ENCODE measurements around the gene WNT7A. TPM values are rescaled to one million over a fixed set of nuclear protein-coding genes. Genes with fewer than 3 reads are reported as not detected.

WNT7A gene
- total and polyA plus RNA-seq, 2 donors (not counting 1 experiment from before 2014, with no cell fraction given) = not detected

DNA sequence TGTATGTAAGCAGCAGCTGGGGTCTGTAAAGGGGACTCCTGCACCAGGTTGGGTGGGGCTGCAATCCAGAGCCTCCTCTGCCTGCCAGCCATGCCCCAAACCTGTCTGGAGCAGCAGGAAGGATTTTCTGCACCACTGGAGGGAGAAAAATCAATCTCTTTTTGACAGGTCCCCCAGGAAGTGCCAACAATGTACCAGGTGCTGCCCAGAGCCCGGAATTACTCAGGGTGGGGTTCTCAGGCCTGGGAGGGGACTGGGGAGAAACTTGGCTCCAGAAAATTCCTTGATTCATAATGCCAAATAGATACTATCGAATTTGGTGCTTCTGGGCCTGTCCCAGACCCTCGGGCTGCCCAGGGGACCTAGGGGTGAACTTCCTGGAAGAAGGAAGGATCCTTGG lies 52.6 kb downstream of the WNT7A start:
- no peak for ATAC-seq (ENCODE audit: low read depth)
- Mint-ChIP-seq H3K27ac (no peak overlapping the region), H3K4me1 (no peaks in the 10 kb centered on the region), H3K9me3 (ENCODE audit: insufficient read depth) (no peaks in the 10 kb centered on the region), H3K4me3 (no peak overlapping the region), H3K27me3 (peaks cover 9% of the 10 kb centered on the region)
- Histone ChIP-seq H4K20me1 (ENCODE audit: control insufficient read depth, insufficient read depth, low read length, poor library complexity, severe bottlenecking) (no peaks in the 10 kb centered on the region), H2AFZ (ENCODE audit: insufficient read depth, low read depth, low read length, poor library complexity, severe bottlenecking) (no peak overlapping the region), H3K36me3 (replicated peaks in 1 of 2; ENCODE audit: control extremely low read depth in 1 of 2, control insufficient read depth in 1 of 2, extremely low read depth in 1 of 2, insufficient read depth in 2 of 2, low read length in 1 of 2) (no peaks in the 10 kb centered on the region), H3K79me2 (ENCODE audit: control insufficient read depth, insufficient read depth, low read length) (no peaks in the 10 kb centered on the region), H3K27me3 (replicated peaks in 1 of 4; ENCODE audit: control extremely low read depth in 1 of 4, control insufficient read depth in 3 of 4, insufficient read depth in 4 of 4, low read length in 3 of 4) (no peaks in the 10 kb centered on the region), H3K9ac (ENCODE audit: low read length) (no peak overlapping the region), H3K4me2 (replicated peaks; ENCODE audit: low read depth, low read length, poor library complexity, severe bottlenecking) (no peak overlapping the region), H3K4me1 (ENCODE audit: control insufficient read depth in 2 of 2, insufficient read depth in 2 of 2, low read length in 2 of 2) (no peaks in the 10 kb centered on the region), H3K27ac (ENCODE audit: low read length in 2 of 2) (no peak overlapping the region), H3K4me3 (ENCODE audit: control extremely low read depth in 1 of 5, extremely low read depth in 1 of 5, insufficient read depth in 1 of 5, low read depth in 2 of 5, low read length in 4 of 5) (no peak overlapping the region), H3K9me3 (ENCODE audit: control extremely low read depth in 1 of 3, control insufficient read depth in 2 of 3, insufficient read depth in 1 of 3, low read length in 2 of 3) (peaks cover 0 to 8% (median 0%) of the 10 kb centered on the region in 3 donors)
- DNase-seq = no peak
- 76% methylated on average over 3 of the region's 3 CpGs for WGBS (ENCODE audit: insufficient coverage)
- no peak for TF ChIP-seq EZH2 (IDR thresholded peaks at IDR 0.05; ENCODE audit: borderline replicate concordance, insufficient read depth, low read depth, low read length, poor library complexity, severe bottlenecking)
- TF ChIP-seq, protein P1, sequence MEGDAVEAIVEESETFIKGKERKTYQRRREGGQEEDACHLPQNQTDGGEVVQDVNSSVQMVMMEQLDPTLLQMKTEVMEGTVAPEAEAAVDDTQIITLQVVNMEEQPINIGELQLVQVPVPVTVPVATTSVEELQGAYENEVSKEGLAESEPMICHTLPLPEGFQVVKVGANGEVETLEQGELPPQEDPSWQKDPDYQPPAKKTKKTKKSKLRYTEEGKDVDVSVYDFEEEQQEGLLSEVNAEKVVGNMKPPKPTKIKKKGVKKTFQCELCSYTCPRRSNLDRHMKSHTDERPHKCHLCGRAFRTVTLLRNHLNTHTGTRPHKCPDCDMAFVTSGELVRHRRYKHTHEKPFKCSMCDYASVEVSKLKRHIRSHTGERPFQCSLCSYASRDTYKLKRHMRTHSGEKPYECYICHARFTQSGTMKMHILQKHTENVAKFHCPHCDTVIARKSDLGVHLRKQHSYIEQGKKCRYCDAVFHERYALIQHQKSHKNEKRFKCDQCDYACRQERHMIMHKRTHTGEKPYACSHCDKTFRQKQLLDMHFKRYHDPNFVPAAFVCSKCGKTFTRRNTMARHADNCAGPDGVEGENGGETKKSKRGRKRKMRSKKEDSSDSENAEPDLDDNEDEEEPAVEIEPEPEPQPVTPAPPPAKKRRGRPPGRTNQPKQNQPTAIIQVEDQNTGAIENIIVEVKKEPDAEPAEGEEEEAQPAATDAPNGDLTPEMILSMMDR (IDR thresholded peaks at IDR 0.05) = no peak
- ChIA-PET POLR2A (no interaction called here), CTCF (no interaction called here)
- intact Hi-C loops (cut with micrococcal nuclease) = no loop called here

DNA sequence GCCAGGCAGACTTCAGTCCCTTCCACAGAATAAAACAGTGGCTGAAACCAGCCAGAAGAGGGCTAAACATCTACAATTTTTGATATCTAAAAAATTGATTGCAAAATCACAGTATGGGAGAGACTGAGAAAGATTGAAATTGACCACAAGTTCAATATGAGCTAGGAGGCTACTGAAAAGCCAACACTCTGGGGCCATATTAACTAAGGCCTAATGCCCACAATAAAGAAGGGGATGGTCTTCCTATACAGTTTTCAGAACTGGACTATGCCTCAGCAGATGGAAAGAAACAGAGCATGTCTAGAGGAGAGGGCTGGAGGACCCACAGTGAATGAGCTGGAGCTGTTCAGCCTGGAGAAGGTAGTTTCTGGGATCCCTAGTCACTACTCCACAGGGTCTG lies 53.2 kb downstream of the WNT7A start:
- intact Hi-C loops (cut with micrococcal nuclease) = no loop called here
- Histone ChIP-seq H3K4me2 (replicated peaks; ENCODE audit: low read depth, low read length, poor library complexity, severe bottlenecking) (no peak overlapping the region), H2AFZ (ENCODE audit: insufficient read depth, low read depth, low read length, poor library complexity, severe bottlenecking) (no peak overlapping the region), H3K27ac (ENCODE audit: low read length in 2 of 2) (no peak overlapping the region), H3K79me2 (ENCODE audit: control insufficient read depth, insufficient read depth, low read length) (no peaks in the 10 kb centered on the region), H3K9me3 (ENCODE audit: control extremely low read depth in 1 of 3, control insufficient read depth in 2 of 3, insufficient read depth in 1 of 3, low read length in 2 of 3) (peaks cover 0 to 11% (median 0%) of the 10 kb centered on the region in 3 donors), H3K36me3 (replicated peaks in 1 of 2; ENCODE audit: control extremely low read depth in 1 of 2, control insufficient read depth in 1 of 2, extremely low read depth in 1 of 2, insufficient read depth in 2 of 2, low read length in 1 of 2) (no peaks in the 10 kb centered on the region), H4K20me1 (ENCODE audit: control insufficient read depth, insufficient read depth, low read length, poor library complexity, severe bottlenecking) (no peaks in the 10 kb centered on the region), H3K4me3 (ENCODE audit: control extremely low read depth in 1 of 5, extremely low read depth in 1 of 5, insufficient read depth in 1 of 5, low read depth in 2 of 5, low read length in 4 of 5) (no peak overlapping the region), H3K9ac (ENCODE audit: low read length) (no peak overlapping the region), H3K4me1 (ENCODE audit: control insufficient read depth in 2 of 2, insufficient read depth in 2 of 2, low read length in 2 of 2) (no peaks in the 10 kb centered on the region), H3K27me3 (replicated peaks in 1 of 4; ENCODE audit: control extremely low read depth in 1 of 4, control insufficient read depth in 3 of 4, insufficient read depth in 4 of 4, low read length in 3 of 4) (no peaks in the 10 kb centered on the region)
- Mint-ChIP-seq H3K9me3 (ENCODE audit: insufficient read depth) (no peaks in the 10 kb centered on the region), H3K27me3 (peaks cover 11% of the 10 kb centered on the region), H3K27ac (no peak overlapping the region), H3K4me1 (no peaks in the 10 kb centered on the region), H3K4me3 (no peak overlapping the region)
- CTCF ChIA-PET = no interaction called here
- ATAC-seq (ENCODE audit: low read depth) (no peak), DNase-seq (no peak)
- POLR2A ChIA-PET = no interaction called here
- TF ChIP-seq, protein P1 (IDR thresholded peaks at IDR 0.05) = no peak
- TF ChIP-seq EZH2 (IDR thresholded peaks at IDR 0.05; ENCODE audit: borderline replicate concordance, insufficient read depth, low read depth, low read length, poor library complexity, severe bottlenecking) = no peak

All from B cell (primary cell).